CD4-positive, alpha-beta memory T cell (primary cell): ENCODE measurements around the gene USP28. TPM values are rescaled to one million over a fixed set of nuclear protein-coding genes. Genes with fewer than 3 reads are reported as not detected.

ENCODE experiments used
- CTCF ChIA-PET: fragments of 350-600 bp; sonication (Branson Sonifier 250); formaldehyde crosslinking; loops from one replicate; lab custom pipeline; 2021; ENCODE audit warnings: inconsistent platforms; ENCODE audit not compliant: partially characterized antibody; lab: Charles Lee
- POLR2A ChIA-PET: fragments of 350-600 bp; sonication (Branson Sonifier 250); formaldehyde crosslinking; loops from one replicate; lab custom pipeline; 2021; ENCODE audit not compliant: partially characterized antibody; lab: Charles Lee
- DNase-seq, 5 donors: peaks; one replicate each; pipeline versions ENCODE4 v3.0.0 to v3.0.0-alpha.2; 2020 to 2022; ENCODE audit warnings: mixed read lengths in 1 of 5
- H3K27ac ChIP-seq: one replicate; pipeline ENCODE4 v1.7.0; 2013; ENCODE audit warnings: low read depth, low read length
- H3K27me3 ChIP-seq: 2 replicates; pipeline ENCODE4 v1.7.0; 2013; ENCODE audit warnings: mild to moderate bottlenecking, low read length, moderate library complexity; ENCODE audit not compliant: insufficient read depth
- H3K36me3 ChIP-seq: 2 replicates; pipeline ENCODE4 v1.7.0; 2013; ENCODE audit warnings: mild to moderate bottlenecking, low read length, moderate library complexity; ENCODE audit not compliant: insufficient read depth
- H3K4me1 ChIP-seq: 2 replicates; pipeline ENCODE4 v1.7.0; 2013; ENCODE audit warnings: mild to moderate bottlenecking, low read length, moderate library complexity; ENCODE audit not compliant: insufficient read depth
- H3K4me3 ChIP-seq, 2 donors: one replicate each; pipeline ENCODE4 v1.7.0; 2013; ENCODE audit warnings: low read length in 2 of 2, mild to moderate bottlenecking in 1 of 2
- H3K9me3 ChIP-seq, 2 donors: one replicate each; pipeline ENCODE4 v1.7.0; 2013; ENCODE audit warnings: low read length in 2 of 2, control low read depth in 1 of 2; ENCODE audit not compliant: control insufficient read depth in 1 of 2
- H3K27ac Mint-ChIP-seq, 7 donors: one replicate each; pipeline ENCODE4 v1.8.0; 2020 to 2021; ENCODE audit warnings: mixed read lengths in 7 of 7, mild to moderate bottlenecking in 6 of 7, inconsistent platforms in 3 of 7, moderate library complexity in 3 of 7
- H3K27me3 Mint-ChIP-seq, 2 donors: one replicate each; pipeline ENCODE4 v1.8.0; 2020 to 2021; ENCODE audit warnings: mixed read lengths in 2 of 2
- H3K36me3 Mint-ChIP-seq, 2 donors: one replicate each; pipeline ENCODE4 v1.8.0; 2020 to 2021; ENCODE audit warnings: mixed read lengths in 2 of 2, inconsistent platforms in 1 of 2, mild to moderate bottlenecking in 1 of 2
- H3K4me1 Mint-ChIP-seq, 4 donors: one replicate each; pipeline ENCODE4 v1.8.0; 2020 to 2021; ENCODE audit warnings: mixed read lengths in 4 of 4, mild to moderate bottlenecking in 1 of 4
- H3K4me3 Mint-ChIP-seq, 8 donors: one replicate each; pipeline ENCODE4 v1.8.0; 2020 to 2021; ENCODE audit warnings: mixed read lengths in 8 of 8, mild to moderate bottlenecking in 7 of 8, moderate library complexity in 6 of 8, inconsistent platforms in 3 of 8
- H3K9me3 Mint-ChIP-seq, 8 donors: one replicate each; pipeline ENCODE4 v1.8.0; 2020 to 2021; ENCODE audit warnings: mixed read lengths in 8 of 8, mild to moderate bottlenecking in 5 of 8, inconsistent platforms in 3 of 8, moderate library complexity in 1 of 8
- intact Hi-C: fragments of 100-400 bp; cut with micrococcal nuclease; formaldehyde crosslinking; loops from one replicate; pipeline ENCODE4 v1.15.1; 2023
- polyA plus RNA-seq, 2 donors: library from polyadenylated mRNA; unstranded; fragments of 300-500 nt; fragmentation: Illumina TruSeq; gene quantifications; one replicate each; pipeline ENCODE4 v1.2.3, GENCODE V29; 2021
- total RNA-seq, 2 experiments: library from RNA; stranded (reverse); gene quantifications; one replicate each; pipeline ENCODE4 v1.2.3, GENCODE V29; 2021

The USP28 gene
- total and polyA plus RNA-seq, 4 experiments from 2014 or later = 17.2 to 22.4 (median 18.3) TPM

GRCh38 chr11:113855803-113856202, 19.6 kb downstream of the USP28 start:
- no peaks in the 10 kb centered on the region for H3K27me3 Mint-ChIP-seq
- no peak for DNase-seq
- Histone ChIP-seq H3K36me3 (peaks cover 4% of the 10 kb centered on the region), H3K27ac (no peak overlapping the region), H3K4me3 (no peak overlapping the region), H3K9me3 (no peaks in the 10 kb centered on the region), H3K27me3 (no peaks in the 10 kb centered on the region), H3K4me1 (peaks cover 10% of the 10 kb centered on the region)
- no peak overlapping the region for H3K4me3 Mint-ChIP-seq
- intact Hi-C loops = no loop called here
- H3K36me3 Mint-ChIP-seq = peaks cover 18 to 22% of the 10 kb centered on the region in 2 donors
- peaks cover 7 to 11% (median 9%) of the 10 kb centered on the region in 4 donors for H3K4me1 Mint-ChIP-seq
- H3K27ac Mint-ChIP-seq = no peak overlapping the region
- POLR2A ChIA-PET = no interaction called here
- H3K9me3 Mint-ChIP-seq = no peaks in the 10 kb centered on the region
- CTCF ChIA-PET = interaction anchor here (0.9 to 1.9 kb wide), 2 partner anchors 11 to 40 kb away, joined by 3 to 8 read pairs; no protein-coding TSS in a partner anchor

- ChIA-PET CTCF (no interaction called here), POLR2A (no interaction called here)
- no peak overlapping the region for H3K27ac ChIP-seq
- H3K4me1 ChIP-seq = no peaks in the 10 kb centered on the region
- H3K36me3 Mint-ChIP-seq = peaks cover 28 to 42% of the 10 kb centered on the region in 2 donors
- no peaks in the 10 kb centered on the region for H3K27me3 Mint-ChIP-seq
- H3K27ac Mint-ChIP-seq = no peak overlapping the region
- peaks cover 11% of the 10 kb centered on the region for H3K36me3 ChIP-seq
- no peaks in the 10 kb centered on the region for H3K27me3 ChIP-seq
- DNase-seq = no peak
- H3K9me3 ChIP-seq = no peaks in the 10 kb centered on the region
- intact Hi-C loops = no loop called here
- H3K9me3 Mint-ChIP-seq = peaks cover 0 to 3% (median 0%) of the 10 kb centered on the region in 8 donors
- H3K4me3 Mint-ChIP-seq = no peak overlapping the region
- H3K4me3 ChIP-seq = no peak overlapping the region
- H3K4me1 Mint-ChIP-seq = peaks cover 0 to 1% (median 0%) of the 10 kb centered on the region in 4 donors
Measured at GRCh38 chr11:113850188-113850587, 25.2 kb downstream of the USP28 start.

- Mint-ChIP-seq H3K9me3 (peaks cover 0 to 3% (median 0%) of the 10 kb centered on the region in 8 donors), H3K4me3 (no peak overlapping the region), H3K4me1 (peaks cover 0 to 1% (median 0%) of the 10 kb centered on the region in 4 donors), H3K36me3 (peaks cover 28 to 42% of the 10 kb centered on the region in 2 donors), H3K27me3 (no peaks in the 10 kb centered on the region), H3K27ac (no peak overlapping the region)
- ChIA-PET POLR2A (no interaction called here), CTCF (no interaction called here)
- no peak for DNase-seq
- Histone ChIP-seq H3K4me1 (no peaks in the 10 kb centered on the region), H3K9me3 (no peaks in the 10 kb centered on the region), H3K27me3 (no peaks in the 10 kb centered on the region), H3K27ac (no peak overlapping the region), H3K36me3 (peaks cover 11% of the 10 kb centered on the region), H3K4me3 (no peak overlapping the region)
- intact Hi-C loops = no loop called here
Measured at GRCh38 chr11:113849713-113850112, 25.7 kb downstream of the USP28 start.

GRCh38 chr11:113847580-113847979, 27.8 kb downstream of the USP28 start:
- Histone ChIP-seq H3K27me3 (no peaks in the 10 kb centered on the region), H3K36me3 (peaks cover 11% of the 10 kb centered on the region), H3K9me3 (no peaks in the 10 kb centered on the region), H3K27ac (no peak overlapping the region), H3K4me3 (no peak overlapping the region), H3K4me1 (no peaks in the 10 kb centered on the region)
- Mint-ChIP-seq H3K27ac (peak overlapping the region in 1 of 7 donors; percentile 23), H3K36me3 (peaks cover 28 to 45% of the 10 kb centered on the region in 2 donors), H3K27me3 (no peaks in the 10 kb centered on the region), H3K4me3 (no peak overlapping the region), H3K4me1 (peaks cover 0 to 1% (median 0%) of the 10 kb centered on the region in 4 donors), H3K9me3 (peaks cover 0 to 3% (median 0%) of the 10 kb centered on the region in 8 donors)
- intact Hi-C loops = no loop called here
- CTCF ChIA-PET = no interaction called here
- POLR2A ChIA-PET = no interaction called here
- DNase-seq = no peak

- ChIA-PET CTCF (no interaction called here), POLR2A (no interaction called here)
- peaks cover 0 to 3% (median 0%) of the 10 kb centered on the region in 8 donors for H3K9me3 Mint-ChIP-seq
- H3K4me1 Mint-ChIP-seq = peaks cover 0 to 1% (median 0%) of the 10 kb centered on the region in 4 donors
- H3K27ac ChIP-seq = no peak overlapping the region
- intact Hi-C loops = no loop called here
- H3K27me3 Mint-ChIP-seq = no peaks in the 10 kb centered on the region
- H3K36me3 Mint-ChIP-seq = peaks cover 28 to 40% of the 10 kb centered on the region in 2 donors
- peaks cover 7% of the 10 kb centered on the region for H3K36me3 ChIP-seq
- H3K4me1 ChIP-seq = no peaks in the 10 kb centered on the region
- no peaks in the 10 kb centered on the region for H3K9me3 ChIP-seq
- DNase-seq = no peak
- H3K4me3 ChIP-seq = no peak overlapping the region
- H3K27ac Mint-ChIP-seq = no peak overlapping the region
- H3K4me3 Mint-ChIP-seq = no peak overlapping the region
- H3K27me3 ChIP-seq = no peaks in the 10 kb centered on the region
Measured at GRCh38 chr11:113847111-113847510, 28.3 kb downstream of the USP28 start.

- no peak for DNase-seq
- ChIA-PET CTCF (no interaction called here), POLR2A (no interaction called here)
- H3K27ac Mint-ChIP-seq = no peak overlapping the region
- no peaks in the 10 kb centered on the region for H3K4me1 ChIP-seq
- no peak overlapping the region for H3K27ac ChIP-seq
- no peaks in the 10 kb centered on the region for H3K9me3 Mint-ChIP-seq
- no peaks in the 10 kb centered on the region for H3K27me3 ChIP-seq
- no peak overlapping the region for H3K4me3 ChIP-seq
- no peaks in the 10 kb centered on the region for H3K27me3 Mint-ChIP-seq
- H3K4me3 Mint-ChIP-seq = peak overlapping the region in 2 of 8 donors; percentile 1 to 37
- intact Hi-C loops = no loop called here
- peaks cover 0 to 6% (median 1%) of the 10 kb centered on the region in 4 donors for H3K4me1 Mint-ChIP-seq
- no peaks in the 10 kb centered on the region for H3K9me3 ChIP-seq
- H3K36me3 ChIP-seq = no peaks in the 10 kb centered on the region
- H3K36me3 Mint-ChIP-seq = peaks cover 15 to 26% of the 10 kb centered on the region in 2 donors
Measured at GRCh38 chr11:113841691-113842090, 33.7 kb downstream of the USP28 start.

- H3K36me3 Mint-ChIP-seq = peaks cover 15 to 26% of the 10 kb centered on the region in 2 donors
- H3K27ac ChIP-seq = no peak overlapping the region
- H3K27ac Mint-ChIP-seq = no peak overlapping the region
- H3K4me1 ChIP-seq = no peaks in the 10 kb centered on the region
- CTCF ChIA-PET = no interaction called here
- H3K9me3 ChIP-seq = no peaks in the 10 kb centered on the region
- no peaks in the 10 kb centered on the region for H3K36me3 ChIP-seq
- POLR2A ChIA-PET = no interaction called here
- peak overlapping the region in 2 of 8 donors; percentile 1 to 37 for H3K4me3 Mint-ChIP-seq
- DNase-seq = no peak
- H3K4me1 Mint-ChIP-seq = peaks cover 0 to 4% (median 1%) of the 10 kb centered on the region in 4 donors
- H3K27me3 ChIP-seq = no peaks in the 10 kb centered on the region
- H3K27me3 Mint-ChIP-seq = no peaks in the 10 kb centered on the region
- no peak overlapping the region for H3K4me3 ChIP-seq
- no peaks in the 10 kb centered on the region for H3K9me3 Mint-ChIP-seq
- intact Hi-C loops = no loop called here
Measured at GRCh38 chr11:113840932-113841664, 34.3 kb downstream of the USP28 start.
